ENCODE measurements around the gene S100A12.

DNA sequence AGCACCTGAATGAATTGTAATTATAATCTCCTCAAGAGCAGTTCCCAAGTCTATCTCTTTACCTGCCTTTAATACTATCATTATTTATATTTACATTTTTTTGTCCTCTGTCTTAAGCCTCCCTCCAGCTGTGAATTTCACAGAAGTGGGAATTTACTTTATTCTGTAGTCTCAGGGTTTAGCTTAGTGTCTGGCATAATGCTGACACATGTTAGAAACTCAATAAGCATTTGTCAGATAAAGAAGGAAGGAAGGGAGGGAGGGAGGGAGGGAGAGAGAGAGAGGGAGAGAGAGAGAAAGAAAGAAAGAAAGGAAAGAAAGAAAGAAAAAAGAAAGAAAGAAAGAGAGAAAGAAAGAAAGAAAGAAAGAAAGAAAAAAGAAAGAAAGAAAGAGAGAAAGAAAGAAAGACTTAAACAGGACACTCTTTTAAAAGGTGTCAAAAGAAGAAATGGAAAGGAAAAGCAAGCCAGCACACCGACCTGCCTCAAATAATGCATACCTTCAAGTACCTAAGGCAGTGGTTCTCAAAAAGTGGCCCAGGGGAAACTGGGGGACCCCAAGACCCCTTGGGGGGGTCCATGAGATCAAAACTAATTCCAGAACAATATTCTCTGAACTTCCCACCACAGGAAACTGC is 25.0 kb downstream of the S100A12 start:
- TF ChIP-seq, protein P1, sequence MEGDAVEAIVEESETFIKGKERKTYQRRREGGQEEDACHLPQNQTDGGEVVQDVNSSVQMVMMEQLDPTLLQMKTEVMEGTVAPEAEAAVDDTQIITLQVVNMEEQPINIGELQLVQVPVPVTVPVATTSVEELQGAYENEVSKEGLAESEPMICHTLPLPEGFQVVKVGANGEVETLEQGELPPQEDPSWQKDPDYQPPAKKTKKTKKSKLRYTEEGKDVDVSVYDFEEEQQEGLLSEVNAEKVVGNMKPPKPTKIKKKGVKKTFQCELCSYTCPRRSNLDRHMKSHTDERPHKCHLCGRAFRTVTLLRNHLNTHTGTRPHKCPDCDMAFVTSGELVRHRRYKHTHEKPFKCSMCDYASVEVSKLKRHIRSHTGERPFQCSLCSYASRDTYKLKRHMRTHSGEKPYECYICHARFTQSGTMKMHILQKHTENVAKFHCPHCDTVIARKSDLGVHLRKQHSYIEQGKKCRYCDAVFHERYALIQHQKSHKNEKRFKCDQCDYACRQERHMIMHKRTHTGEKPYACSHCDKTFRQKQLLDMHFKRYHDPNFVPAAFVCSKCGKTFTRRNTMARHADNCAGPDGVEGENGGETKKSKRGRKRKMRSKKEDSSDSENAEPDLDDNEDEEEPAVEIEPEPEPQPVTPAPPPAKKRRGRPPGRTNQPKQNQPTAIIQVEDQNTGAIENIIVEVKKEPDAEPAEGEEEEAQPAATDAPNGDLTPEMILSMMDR (IDR thresholded peaks at IDR 0.05): no peak
- TF ChIP-seq POLR2A (IDR thresholded peaks at IDR 0.05) (no peak), EP300 (IDR thresholded peaks at IDR 0.05) (no peak)
